ENCODE measurements around the gene MMP14. TPM values are rescaled to one million over a fixed set of nuclear protein-coding genes. Genes with fewer than 3 reads are reported as not detected.

Gene MMP14
- total and polyA plus RNA-seq, 2 of the 13 experiments (the other 11 are each of a cell fraction or from before 2014, with no cell fraction given), result 5.2 to 9.8 TPM

DNA sequence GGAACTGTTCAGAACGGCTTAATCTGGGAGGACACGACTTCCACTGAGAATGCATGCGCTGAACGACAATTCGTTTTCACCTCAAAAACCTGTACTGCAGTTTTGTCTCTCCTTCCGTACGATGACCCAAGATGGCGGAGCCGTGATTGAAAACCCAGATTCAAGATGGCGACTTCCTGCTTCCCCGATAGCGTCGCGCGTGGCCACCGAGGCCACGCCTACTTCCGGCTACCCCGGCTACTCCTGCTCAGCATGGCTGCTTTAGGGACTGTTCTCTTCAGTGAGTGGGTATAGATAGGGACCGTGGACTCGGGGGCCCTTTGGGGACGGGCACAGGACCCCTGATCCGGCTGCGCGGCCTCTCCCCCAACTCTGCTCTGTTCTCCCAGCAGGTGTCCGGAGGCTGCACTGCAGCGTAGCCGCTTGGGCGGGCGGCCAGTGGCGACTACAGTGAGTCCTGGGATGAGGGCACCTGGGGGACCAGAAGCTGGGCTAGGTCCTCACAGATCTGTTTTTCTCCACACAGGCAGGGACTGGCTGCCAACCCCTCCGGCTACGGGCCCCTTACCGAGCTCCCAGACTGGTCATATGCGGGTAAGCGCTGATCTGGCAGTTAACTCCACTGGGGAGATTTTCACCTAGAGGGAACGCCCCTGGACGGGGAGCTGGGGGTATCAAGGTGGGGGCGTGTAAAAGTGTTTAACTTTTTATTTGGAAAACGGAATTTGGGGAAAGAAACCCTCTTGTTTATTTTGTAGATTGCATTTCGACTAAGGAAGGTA, 6.5 kb upstream of the MMP14 start, which contains the start of gene MRPL52 (continued):
- peak; percentile 84 for TF ChIP-seq MYC (CRISPR knock-in tag; IDR thresholded peaks at IDR 0.05; ENCODE audit: borderline replicate concordance)
- 0 out of 2 replicates have a peak, but pooled peaks have one; percentile 28 for TF ChIP-seq ZNF512B (CRISPR knock-in tag; IDR thresholded peaks at IDR 0.05; ENCODE audit: borderline replicate concordance)
- TF ChIP-seq SP5 (CRISPR knock-in tag; IDR thresholded peaks at IDR 0.05; ENCODE audit: borderline replicate concordance, low read depth), result peak; percentile 60; the same call in 1 of the 2 replicates
- peak; percentile 83 for TF ChIP-seq BRD4 (CRISPR knock-in tag; IDR thresholded peaks at IDR 0.05)
- no peak for TF ChIP-seq KDM1A (CRISPR knock-in tag; IDR thresholded peaks at IDR 0.05)

- no peaks in the 10 kb centered on the region for H3K9me3 ChIP-seq (ENCODE audit: low read length)
- H3K27me3 ChIP-seq (ENCODE audit: control insufficient read depth in 1 of 2, insufficient read depth in 2 of 2, low read length in 2 of 2), result no peaks in the 10 kb centered on the region; a peak in 1 of 5 replicates
- no peaks in the 10 kb centered on the region for H4K20me1 ChIP-seq (ENCODE audit: insufficient read depth, low read length)
- H3K4me2 ChIP-seq (ENCODE audit: low read depth, low read length), result peak overlapping the region; percentile 87
- H3K36me3 ChIP-seq (replicated peaks in 1 of 2; ENCODE audit: control insufficient read depth in 1 of 2, insufficient read depth in 2 of 2, low read length in 2 of 2), result peaks cover 9 to 17% of the 10 kb centered on the region in 2 experiments
- FAIRE-seq (no peak), DNase-seq (ENCODE audit: low spot score) (no peak), ATAC-seq (peak; percentile 5)
- peaks cover 16% of the 10 kb centered on the region for H3K79me2 ChIP-seq (ENCODE audit: insufficient read depth, low read length)
- intact Hi-C loops (cut with micrococcal nuclease; ENCODE audit: unreplicated experiment), result no loop called here
- peak overlapping the region; percentile 65 for H3K27ac ChIP-seq (ENCODE audit: extremely low read length, insufficient read depth, low read length)
- in situ Hi-C loops (cut with HindIII; ENCODE audit: extremely low pct_ligation_motif_present, low pct_unique_long_range_greater_than_20kb), result no loop called here
- peak overlapping the region; percentile 74 to 97 (median 88) for H3K4me3 ChIP-seq (replicated peaks in 1 of 3; ENCODE audit: insufficient read depth in 1 of 3, low read depth in 2 of 3, low read length in 3 of 3)
- ChIA-PET CTCF (ENCODE audit: low intra/inter-chr PET ratio, low total read pairs) (no interaction called here), POLR2A (interaction anchor here (0.6 to 3.7 kb wide), 26 partner anchors 8 to 490 kb away, joined by 3 to 29 read pairs (median 6); partner anchors contain the start of genes ACIN1, AJUBA, C14orf119 and DAD1)
- H3K9ac ChIP-seq (ENCODE audit: insufficient read depth, low read depth, low read length), result peak overlapping the region; percentile 90
- H3K4me1 ChIP-seq (ENCODE audit: insufficient read depth, low read length), result peaks cover 20% of the 10 kb centered on the region
- TSS peak; percentile 71 for BruUV-seq (replicated peaks)
- WGBS (ENCODE audit: low lambda C conversion rate), result 14% methylated on average over 3 of the region's 3 CpGs
- no peak overlapping the region for H2AFZ ChIP-seq (ENCODE audit: low read length)
- no peak for TF ChIP-seq FOXO4 (CRISPR knock-in tag; conservative IDR thresholded peaks at IDR 0.05)
- TF ChIP-seq ZNF878 (CRISPR knock-in tag; IDR thresholded peaks at IDR 0.05), result 0 out of 2 replicates have a peak, but pooled peaks have one; percentile 57
- TF ChIP-seq, protein P1, sequence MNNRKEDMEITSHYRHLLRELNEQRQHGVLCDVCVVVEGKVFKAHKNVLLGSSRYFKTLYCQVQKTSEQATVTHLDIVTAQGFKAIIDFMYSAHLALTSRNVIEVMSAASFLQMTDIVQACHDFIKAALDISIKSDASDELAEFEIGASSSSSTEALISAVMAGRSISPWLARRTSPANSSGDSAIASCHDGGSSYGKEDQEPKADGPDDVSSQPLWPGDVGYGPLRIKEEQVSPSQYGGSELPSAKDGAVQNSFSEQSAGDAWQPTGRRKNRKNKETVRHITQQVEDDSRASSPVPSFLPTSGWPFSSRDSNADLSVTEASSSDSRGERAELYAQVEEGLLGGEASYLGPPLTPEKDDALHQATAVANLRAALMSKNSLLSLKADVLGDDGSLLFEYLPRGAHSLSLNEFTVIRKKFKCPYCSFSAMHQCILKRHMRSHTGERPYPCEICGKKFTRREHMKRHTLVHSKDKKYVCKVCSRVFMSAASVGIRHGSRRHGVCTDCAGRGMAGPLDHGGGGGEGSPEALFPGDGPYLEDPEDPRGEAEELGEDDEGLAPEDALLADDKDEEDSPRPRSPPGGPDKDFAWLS (CRISPR knock-in tag; IDR thresholded peaks at IDR 0.05; ENCODE audit: borderline replicate concordance), result no peak
- TF ChIP-seq ZNF441 (CRISPR knock-in tag; IDR thresholded peaks at IDR 0.05; ENCODE audit: borderline replicate concordance), result no peak
- no peak for TF ChIP-seq REXO4 (CRISPR knock-in tag; IDR thresholded peaks at IDR 0.05; ENCODE audit: borderline replicate concordance)
- TF ChIP-seq FOSL2 (CRISPR knock-in tag; IDR thresholded peaks at IDR 0.05), result no peak
- no peak for TF ChIP-seq ZNF468 (CRISPR knock-in tag; IDR thresholded peaks at IDR 0.05)
- TF ChIP-seq, protein P2, sequence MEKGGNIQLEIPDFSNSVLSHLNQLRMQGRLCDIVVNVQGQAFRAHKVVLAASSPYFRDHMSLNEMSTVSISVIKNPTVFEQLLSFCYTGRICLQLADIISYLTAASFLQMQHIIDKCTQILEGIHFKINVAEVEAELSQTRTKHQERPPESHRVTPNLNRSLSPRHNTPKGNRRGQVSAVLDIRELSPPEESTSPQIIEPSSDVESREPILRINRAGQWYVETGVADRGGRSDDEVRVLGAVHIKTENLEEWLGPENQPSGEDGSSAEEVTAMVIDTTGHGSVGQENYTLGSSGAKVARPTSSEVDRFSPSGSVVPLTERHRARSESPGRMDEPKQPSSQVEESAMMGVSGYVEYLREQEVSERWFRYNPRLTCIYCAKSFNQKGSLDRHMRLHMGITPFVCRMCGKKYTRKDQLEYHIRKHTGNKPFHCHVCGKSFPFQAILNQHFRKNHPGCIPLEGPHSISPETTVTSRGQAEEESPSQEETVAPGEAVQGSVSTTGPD (CRISPR knock-in tag; IDR thresholded peaks at IDR 0.05), result 0 out of 2 replicates have a peak, but pooled peaks have one; percentile 0
- no peak for TF ChIP-seq ZNF678 (CRISPR knock-in tag; IDR thresholded peaks at IDR 0.05)
Observed at GRCh38 chr14:22830443-22831010, 5.9 kb upstream of the MMP14 start.
